ENCODE data around the gene MAML2.

GRCh38 chr11:96254087-96254486 lies 88.9 kb downstream of the MAML2 start:
- TF ChIP-seq CTCF (IDR thresholded peaks at IDR 0.05) (no peak), EP300 (IDR thresholded peaks at IDR 0.05) (no peak), POLR2A (IDR thresholded peaks at IDR 0.05; ENCODE audit: low read depth) (no peak), POLR2AphosphoS5 (IDR thresholded peaks at IDR 0.05) (peak in 1 of 2 donors; percentile 25)

All from esophagus muscularis mucosa (tissue), 4 donors.